ENCODE data around the gene MLC1. TPM values are rescaled to one million over a fixed set of nuclear protein-coding genes. Genes with fewer than 3 reads are reported as not detected.

Gene MLC1
- total RNA-seq, 1 donor from 2014 or later = 1.2 TPM

- Mint-ChIP-seq H3K27ac (ENCODE audit: unreplicated experiment) (no peak overlapping the region), H3K36me3 (ENCODE audit: low read depth, unreplicated experiment) (no peaks in the 10 kb centered on the region), H3K27me3 (ENCODE audit: unreplicated experiment) (peaks cover 1% of the 10 kb centered on the region), H3K9me3 (ENCODE audit: unreplicated experiment) (no peaks in the 10 kb centered on the region), H3K4me1 (ENCODE audit: unreplicated experiment) (peaks cover 6% of the 10 kb centered on the region), H3K4me3 (ENCODE audit: unreplicated experiment) (no peak overlapping the region)
- no peak for DNase-seq (ENCODE audit: low spot score)
- no peak for TF ChIP-seq CTCF (IDR thresholded peaks at IDR 0.05; ENCODE audit: unreplicated experiment)
Observed at GRCh38 chr22:50074551-50075530, 10.4 kb downstream of the MLC1 start.

DNA sequence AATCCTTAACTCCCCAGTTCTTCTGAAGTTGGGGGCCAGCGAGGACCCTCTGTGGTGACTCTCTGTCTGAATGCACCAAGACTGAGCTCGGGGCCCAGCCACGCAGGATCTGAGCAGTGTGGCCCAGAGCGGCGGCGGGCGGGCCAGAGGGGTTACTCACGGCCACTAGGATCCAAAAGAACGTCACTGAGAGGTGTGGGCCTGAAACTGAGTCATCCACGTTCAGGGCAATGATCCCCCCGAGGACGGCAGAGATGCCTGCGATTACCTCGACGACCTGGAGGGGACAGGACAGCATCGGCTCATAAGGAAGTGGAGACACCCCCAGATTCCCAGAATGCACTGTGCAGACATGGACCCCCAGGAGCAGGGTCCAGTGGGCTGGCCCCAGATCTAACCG, 11.2 kb downstream of the MLC1 start:
- H3K4me1 Mint-ChIP-seq (ENCODE audit: unreplicated experiment) = peaks cover 6% of the 10 kb centered on the region
- H3K27ac Mint-ChIP-seq (ENCODE audit: unreplicated experiment) = no peak overlapping the region
- H3K4me3 Mint-ChIP-seq (ENCODE audit: unreplicated experiment) = no peak overlapping the region
- peaks cover 1% of the 10 kb centered on the region for H3K27me3 Mint-ChIP-seq (ENCODE audit: unreplicated experiment)
- H3K36me3 Mint-ChIP-seq (ENCODE audit: low read depth, unreplicated experiment) = no peaks in the 10 kb centered on the region
- DNase-seq (ENCODE audit: low spot score) = no peak
- TF ChIP-seq CTCF (IDR thresholded peaks at IDR 0.05; ENCODE audit: unreplicated experiment) = no peak
- no peaks in the 10 kb centered on the region for H3K9me3 Mint-ChIP-seq (ENCODE audit: unreplicated experiment)

- no peak overlapping the region for H3K4me3 Mint-ChIP-seq (ENCODE audit: unreplicated experiment)
- H3K27ac Mint-ChIP-seq (ENCODE audit: unreplicated experiment) = no peak overlapping the region
- no peaks in the 10 kb centered on the region for H3K9me3 Mint-ChIP-seq (ENCODE audit: unreplicated experiment)
- DNase-seq (ENCODE audit: low spot score) = no peak
- peaks cover 1% of the 10 kb centered on the region for H3K27me3 Mint-ChIP-seq (ENCODE audit: unreplicated experiment)
- H3K36me3 Mint-ChIP-seq (ENCODE audit: low read depth, unreplicated experiment) = no peaks in the 10 kb centered on the region
- TF ChIP-seq CTCF (IDR thresholded peaks at IDR 0.05; ENCODE audit: unreplicated experiment) = no peak
- H3K4me1 Mint-ChIP-seq (ENCODE audit: unreplicated experiment) = peaks cover 6% of the 10 kb centered on the region
Observed at GRCh38 chr22:50072714-50073538, 12.3 kb downstream of the MLC1 start.

DNA sequence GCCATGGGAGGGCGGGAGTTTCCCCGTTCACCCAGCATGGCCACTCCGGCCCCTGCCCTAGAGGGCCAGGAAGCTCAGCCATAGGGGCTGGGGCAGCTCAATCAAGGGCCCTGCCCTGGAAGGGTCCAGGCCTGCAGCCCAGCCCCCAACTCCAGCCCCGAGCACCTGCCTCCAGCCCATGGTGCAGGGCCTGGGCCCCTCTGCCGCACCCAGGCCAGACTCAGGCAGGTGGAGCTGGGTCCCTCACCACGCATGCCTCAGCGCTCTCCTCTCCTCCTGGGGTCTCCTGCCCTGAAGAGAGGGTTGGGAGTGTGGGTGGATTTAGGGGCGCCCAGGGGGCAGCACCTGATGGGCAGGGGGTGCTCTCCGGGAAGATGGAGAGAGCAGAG, 13.1 kb downstream of the MLC1 start:
- no peaks in the 10 kb centered on the region for H3K36me3 Mint-ChIP-seq (ENCODE audit: low read depth, unreplicated experiment)
- no peak overlapping the region for H3K27ac Mint-ChIP-seq (ENCODE audit: unreplicated experiment)
- no peak for DNase-seq (ENCODE audit: low spot score)
- H3K4me3 Mint-ChIP-seq (ENCODE audit: unreplicated experiment) = no peak overlapping the region
- no peak for TF ChIP-seq CTCF (IDR thresholded peaks at IDR 0.05; ENCODE audit: unreplicated experiment)
- H3K9me3 Mint-ChIP-seq (ENCODE audit: unreplicated experiment) = no peaks in the 10 kb centered on the region
- peaks cover 3% of the 10 kb centered on the region for H3K27me3 Mint-ChIP-seq (ENCODE audit: unreplicated experiment)
- H3K4me1 Mint-ChIP-seq (ENCODE audit: unreplicated experiment) = peaks cover 6% of the 10 kb centered on the region

Data from endothelial cell (in vitro differentiated cells).